Liver (tissue), 9 donors: Measurements from ENCODE around the gene CBX5. TPM values are rescaled to one million over a fixed set of nuclear protein-coding genes. Genes with fewer than 3 reads are reported as not detected.

Experiments
- DNase-seq: peaks from one replicate; pipeline ENCODE4 v3.0.0-alpha.2; 2017; ENCODE audit warnings: low spot score
- H3K27ac ChIP-seq, 2 donors: one replicate each; pipeline ENCODE4 v1.7.0; 2013; ENCODE audit warnings: inconsistent platforms in 2 of 2, low read length in 2 of 2, control low read depth in 1 of 2, low read depth in 1 of 2, mild to moderate bottlenecking in 1 of 2
- H3K27me3 ChIP-seq, 4 donors: one replicate each; pipeline versions ENCODE4 v1.6.1 to v1.7.0; 2013; ENCODE audit warnings: low read length in 3 of 4, inconsistent platforms in 1 of 4, mild to moderate bottlenecking in 1 of 4, moderate library complexity in 1 of 4; ENCODE audit not compliant: control insufficient read depth in 4 of 4, insufficient read depth in 4 of 4
- H3K36me3 ChIP-seq, 4 donors: one replicate each; pipeline versions ENCODE4 v1.6.1 to v1.7.0; 2013; ENCODE audit warnings: low read length in 3 of 4, mild to moderate bottlenecking in 3 of 4, low read depth in 1 of 4, moderate library complexity in 1 of 4; ENCODE audit not compliant: control insufficient read depth in 4 of 4, insufficient read depth in 3 of 4
- H3K4me1 ChIP-seq, 4 donors: one replicate each; pipeline versions ENCODE4 v1.6.1 to v1.7.0; 2013; ENCODE audit warnings: low read length in 3 of 4, mild to moderate bottlenecking in 3 of 4, moderate library complexity in 1 of 4; ENCODE audit not compliant: control insufficient read depth in 4 of 4, insufficient read depth in 4 of 4
- H3K4me3 ChIP-seq, 3 donors: one replicate each; pipeline versions ENCODE4 v1.6.1 to v1.7.0; 2013; ENCODE audit warnings: low read length in 3 of 3, control low read depth in 1 of 3, low read depth in 1 of 3, mild to moderate bottlenecking in 1 of 3
- H3K9ac ChIP-seq, 2 donors: one replicate each; pipeline ENCODE4 v1.7.0; 2013; ENCODE audit warnings: low read length in 2 of 2, mild to moderate bottlenecking in 2 of 2, moderate library complexity in 2 of 2, control low read depth in 1 of 2, low read depth in 1 of 2
- H3K9me3 ChIP-seq, 4 donors: one replicate each; pipeline versions ENCODE4 v1.6.1 to v1.7.0; 2013; ENCODE audit warnings: low read length in 3 of 4; ENCODE audit not compliant: control insufficient read depth in 4 of 4
- EGR1 ChIP-seq, 2 donors: IDR thresholded peaks; 2 replicates each; pipeline ENCODE4 v1.6.1; 2016 to 2018; ENCODE audit warnings: antibody characterized with exemption in 2 of 2, low read depth in 2 of 2
- FOXA1 ChIP-seq: IDR thresholded peaks from 2 replicates; pipeline ENCODE4 v1.6.1; 2016; ENCODE audit warnings: antibody characterized with exemption
- FOXA2 ChIP-seq: IDR thresholded peaks from 2 replicates; pipeline ENCODE4 v1.6.1; 2016; ENCODE audit warnings: antibody characterized with exemption
- GABPA ChIP-seq, 2 donors: IDR thresholded peaks in 1 of 2; conservative IDR thresholded peaks in 1 of 2; 2 replicates each; pipeline ENCODE4 v1.6.1; 2016; ENCODE audit warnings: antibody characterized with exemption in 2 of 2, mild to moderate bottlenecking in 1 of 2, moderate library complexity in 1 of 2
- HNF4A ChIP-seq, 2 donors: conservative IDR thresholded peaks; 2 replicates each; pipeline ENCODE4 v1.6.1; 2016; ENCODE audit warnings: antibody characterized with exemption in 2 of 2, mild to moderate bottlenecking in 2 of 2
- HNF4G ChIP-seq: IDR thresholded peaks from 2 replicates; pipeline ENCODE4 v1.6.1; 2016; ENCODE audit warnings: antibody characterized with exemption
- JUND ChIP-seq, 2 donors: IDR thresholded peaks; 2 replicates each; pipeline ENCODE4 v1.6.1; 2016; ENCODE audit warnings: antibody characterized with exemption in 2 of 2
- NR2F2 ChIP-seq: IDR thresholded peaks from 2 replicates; pipeline ENCODE4 v1.6.1; 2016; ENCODE audit warnings: antibody characterized with exemption
- RAD21 ChIP-seq, 2 donors: IDR thresholded peaks; 2 replicates each; pipeline ENCODE4 v1.6.1; 2016; ENCODE audit warnings: antibody characterized with exemption in 2 of 2, mild to moderate bottlenecking in 2 of 2
- RXRA ChIP-seq, 2 donors: IDR thresholded peaks; 2 replicates each; pipeline ENCODE4 v1.6.1; 2017 to 2018; ENCODE audit warnings: antibody characterized with exemption in 2 of 2, mild to moderate bottlenecking in 1 of 2
- SP1 ChIP-seq: IDR thresholded peaks from 2 replicates; pipeline ENCODE4 v1.6.1; 2018; ENCODE audit warnings: antibody characterized with exemption, mild to moderate bottlenecking
- YY1 ChIP-seq: IDR thresholded peaks from 2 replicates; pipeline ENCODE4 v1.6.1; 2016; ENCODE audit warnings: antibody characterized with exemption, mild to moderate bottlenecking
- WGBS: extraction: QIAGEN DNeasy Blood & Tissue Kit; methylation state at CpG from one replicate; pipeline ENCODE4 v1.1.7; 2013; 5-methylcytosine and 5-hydroxymethylcytosine counted together
- polyA plus RNA-seq, 2 donors: library from polyadenylated mRNA; stranded (reverse) in 1 of 2; unstranded in 1 of 2; fragments of 200-250 nt in 1 of 2; fragments of >200 nt in 1 of 2; fragmentation: Nextera tagmentation in 1 of 2; extraction: Ambion mirVana in 1 of 2; gene quantifications; one replicate each; pipeline versions ENCODE4 v1.2.1 to v1.2.3, GENCODE V29; 2013 to 2015
- total RNA-seq, 2 donors: library from RNA; depleted of rRNA; stranded (reverse); fragments of >200 nt; gene quantifications; one replicate each; pipeline ENCODE4 v1.2.3, GENCODE V29; 2014
- TF ChIP-seq, protein P1 (sequence below): fragments of 150-350 bp; IDR thresholded peaks from 2 replicates; pipeline ENCODE4 v1.5.1; 2017; ENCODE audit warnings: improper control_type of control experiment, low read depth, low read length; ENCODE audit not compliant: missing input control
- TF ChIP-seq, protein P2 (sequence below): IDR thresholded peaks from 2 replicates; pipeline ENCODE4 v1.6.1; 2016; ENCODE audit warnings: antibody characterized with exemption, mild to moderate bottlenecking
- TF ChIP-seq, protein P3 (sequence below): IDR thresholded peaks from 2 replicates; pipeline ENCODE4 v1.6.1; 2016; ENCODE audit warnings: antibody characterized with exemption
- donor health status: healthy.
- donor health status: healthy.
- donor health status: healthy.
- donor health status: healthy.
- donor health status: healthy.

The CBX5 gene
- total and polyA plus RNA-seq, 4 donors, result 4.4 to 62.3 (median 12.6) TPM

DNA sequence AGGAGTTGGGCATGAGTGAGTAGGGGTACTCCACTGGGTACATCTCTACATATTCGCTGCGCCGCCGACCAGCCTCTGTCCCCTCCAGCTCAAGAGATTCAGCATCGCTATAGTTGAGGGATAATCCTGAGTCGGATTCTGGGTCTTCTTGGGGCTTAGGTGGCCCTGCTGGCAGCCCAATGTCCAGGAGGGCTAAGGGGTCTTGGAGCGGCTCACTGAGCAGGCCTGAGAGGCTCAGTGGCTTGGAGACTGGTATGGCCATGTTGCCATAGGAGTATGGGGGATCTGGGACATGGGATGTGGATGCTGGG lies 13.0 kb upstream of the CBX5 start:
- H3K27ac ChIP-seq, result no peak overlapping the region
- H3K4me1 ChIP-seq, result peaks cover 0 to 3% (median 0%) of the 10 kb centered on the region in 4 donors
- no peak overlapping the region for H3K9ac ChIP-seq
- H3K4me3 ChIP-seq, result no peak overlapping the region
- no peak for DNase-seq
- H3K27me3 ChIP-seq, result no peaks in the 10 kb centered on the region
- TF ChIP-seq, protein P1, sequence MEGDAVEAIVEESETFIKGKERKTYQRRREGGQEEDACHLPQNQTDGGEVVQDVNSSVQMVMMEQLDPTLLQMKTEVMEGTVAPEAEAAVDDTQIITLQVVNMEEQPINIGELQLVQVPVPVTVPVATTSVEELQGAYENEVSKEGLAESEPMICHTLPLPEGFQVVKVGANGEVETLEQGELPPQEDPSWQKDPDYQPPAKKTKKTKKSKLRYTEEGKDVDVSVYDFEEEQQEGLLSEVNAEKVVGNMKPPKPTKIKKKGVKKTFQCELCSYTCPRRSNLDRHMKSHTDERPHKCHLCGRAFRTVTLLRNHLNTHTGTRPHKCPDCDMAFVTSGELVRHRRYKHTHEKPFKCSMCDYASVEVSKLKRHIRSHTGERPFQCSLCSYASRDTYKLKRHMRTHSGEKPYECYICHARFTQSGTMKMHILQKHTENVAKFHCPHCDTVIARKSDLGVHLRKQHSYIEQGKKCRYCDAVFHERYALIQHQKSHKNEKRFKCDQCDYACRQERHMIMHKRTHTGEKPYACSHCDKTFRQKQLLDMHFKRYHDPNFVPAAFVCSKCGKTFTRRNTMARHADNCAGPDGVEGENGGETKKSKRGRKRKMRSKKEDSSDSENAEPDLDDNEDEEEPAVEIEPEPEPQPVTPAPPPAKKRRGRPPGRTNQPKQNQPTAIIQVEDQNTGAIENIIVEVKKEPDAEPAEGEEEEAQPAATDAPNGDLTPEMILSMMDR, result no peak
- no peak for TF ChIP-seq HNF4G
- WGBS, result 97% methylated on average over 7 of the region's 7 CpGs
- peaks cover 0 to 5% (median 1%) of the 10 kb centered on the region in 4 donors for H3K36me3 ChIP-seq
- no peaks in the 10 kb centered on the region for H3K9me3 ChIP-seq

DNA sequence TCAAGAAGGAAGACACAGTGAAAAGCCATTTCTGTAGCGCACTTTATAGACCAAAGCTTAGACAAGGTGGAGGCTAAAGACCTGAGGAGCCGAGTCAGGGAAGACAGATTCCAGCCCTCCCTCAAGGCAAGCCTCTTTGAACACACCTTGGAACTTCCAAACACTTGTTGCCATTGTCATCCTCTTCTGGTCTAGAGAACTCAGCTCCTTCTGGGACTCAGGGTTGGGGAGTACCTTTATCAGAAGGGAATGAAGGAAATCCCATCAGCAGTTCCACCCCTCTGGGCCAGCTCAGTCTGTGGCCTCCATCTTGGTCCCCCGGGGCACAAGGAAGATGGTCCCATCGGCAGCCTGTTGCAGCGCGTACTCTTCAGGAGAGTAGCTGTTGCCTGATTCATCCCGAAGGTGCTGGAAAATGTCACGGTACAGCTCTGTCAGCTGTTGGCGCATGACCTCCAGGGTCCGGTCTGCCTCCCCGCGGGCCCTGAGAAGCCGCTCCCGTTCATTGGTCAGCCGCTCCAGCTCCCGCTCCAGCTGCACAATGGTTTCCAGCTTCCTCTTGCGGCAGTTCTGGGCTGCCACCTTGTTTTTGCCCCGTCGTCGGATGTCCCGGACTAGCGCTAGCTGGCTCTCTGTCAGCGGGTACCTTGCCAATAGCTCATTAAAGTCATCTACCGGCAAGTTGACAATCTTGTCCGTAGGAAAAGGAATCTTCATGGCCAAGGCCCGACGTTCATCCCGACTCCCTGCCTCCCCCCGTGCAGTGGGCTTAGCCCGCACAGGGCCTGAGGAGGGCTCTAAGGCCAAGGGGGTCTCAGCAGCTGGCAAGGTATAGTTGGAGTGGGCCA lies 12.4 kb upstream of the CBX5 start:
- no peak overlapping the region for H3K4me3 ChIP-seq
- DNase-seq, result no peak
- H3K4me1 ChIP-seq, result peaks cover 0 to 3% (median 0%) of the 10 kb centered on the region in 4 donors
- H3K9me3 ChIP-seq, result no peaks in the 10 kb centered on the region
- 93% methylated on average over 30 of the region's 30 CpGs for whole genome bisulfite sequencing
- H3K36me3 ChIP-seq, result peaks cover 0 to 11% (median 7%) of the 10 kb centered on the region in 4 donors
- H3K9ac ChIP-seq, result no peak overlapping the region
- H3K27ac ChIP-seq, result no peak overlapping the region
- no peak for TF ChIP-seq FOXA1
- no peak for TF ChIP-seq RAD21 (IDR thresholded peaks at IDR 0.05)
- no peak for TF ChIP-seq HNF4A (conservative IDR thresholded peaks at IDR 0.05)
- no peaks in the 10 kb centered on the region for H3K27me3 ChIP-seq

DNA sequence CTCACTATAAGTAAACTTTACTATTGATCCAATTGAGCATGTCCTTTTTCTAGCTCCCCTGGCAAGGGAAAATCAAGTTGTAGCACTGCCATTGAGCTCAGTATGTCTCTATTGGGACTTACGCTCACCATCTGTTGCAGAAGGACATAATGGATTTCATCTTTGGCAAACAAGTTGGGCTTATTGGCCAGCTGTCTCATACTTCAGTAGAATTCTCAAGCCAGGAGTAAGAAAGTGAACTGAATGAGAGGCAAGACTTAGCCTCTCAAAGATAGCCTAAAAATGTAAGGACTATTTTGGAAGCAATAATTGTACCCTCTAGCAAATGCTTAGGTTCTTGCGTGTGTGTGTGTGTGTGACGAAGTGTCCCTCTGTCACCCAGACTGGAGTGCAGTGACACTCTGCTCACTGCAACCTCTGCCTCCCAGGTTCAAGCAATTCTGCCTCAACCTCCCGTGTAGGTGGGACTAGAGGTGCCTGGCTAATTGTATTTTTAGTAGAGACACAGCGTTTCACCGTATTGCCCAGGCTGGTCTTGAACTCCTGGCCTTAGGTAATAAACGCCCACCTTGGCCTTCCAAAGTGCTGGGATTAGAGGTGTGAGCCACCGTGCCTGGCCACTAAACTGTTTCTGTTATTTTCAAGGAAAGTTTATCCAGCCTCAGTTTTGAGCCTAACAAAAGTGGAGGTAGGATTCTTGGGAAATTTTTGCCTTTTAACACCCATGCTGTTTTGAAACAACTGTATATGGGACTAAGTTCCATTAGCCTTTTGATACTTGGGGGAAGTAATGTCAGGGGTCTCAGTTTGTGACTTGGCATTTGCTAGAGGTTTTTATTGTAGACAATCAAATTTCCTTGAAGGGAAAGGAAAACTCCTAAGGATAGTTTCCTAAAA lies 7.6 kb upstream of the CBX5 start:
- no peak overlapping the region for H3K9ac ChIP-seq
- no peak overlapping the region for H3K27ac ChIP-seq
- H3K4me3 ChIP-seq, result no peak overlapping the region
- DNase-seq, result no peak
- TF ChIP-seq, protein P1, result no peak
- TF ChIP-seq FOXA1 (no peak), SP1 (no peak), GABPA (IDR thresholded peaks at IDR 0.05 in 1 of 2, conservative IDR thresholded peaks at IDR 0.05 in 1 of 2) (no peak), RAD21 (IDR thresholded peaks at IDR 0.05) (no peak), FOXA2 (no peak), RXRA (IDR thresholded peaks at IDR 0.05) (no peak), YY1 (no peak), JUND (IDR thresholded peaks at IDR 0.05) (no peak), NR2F2 (no peak), EGR1 (IDR thresholded peaks at IDR 0.05; ENCODE audit: low read depth in 2 of 2) (no peak), HNF4G (no peak)
- TF ChIP-seq, protein P2, sequence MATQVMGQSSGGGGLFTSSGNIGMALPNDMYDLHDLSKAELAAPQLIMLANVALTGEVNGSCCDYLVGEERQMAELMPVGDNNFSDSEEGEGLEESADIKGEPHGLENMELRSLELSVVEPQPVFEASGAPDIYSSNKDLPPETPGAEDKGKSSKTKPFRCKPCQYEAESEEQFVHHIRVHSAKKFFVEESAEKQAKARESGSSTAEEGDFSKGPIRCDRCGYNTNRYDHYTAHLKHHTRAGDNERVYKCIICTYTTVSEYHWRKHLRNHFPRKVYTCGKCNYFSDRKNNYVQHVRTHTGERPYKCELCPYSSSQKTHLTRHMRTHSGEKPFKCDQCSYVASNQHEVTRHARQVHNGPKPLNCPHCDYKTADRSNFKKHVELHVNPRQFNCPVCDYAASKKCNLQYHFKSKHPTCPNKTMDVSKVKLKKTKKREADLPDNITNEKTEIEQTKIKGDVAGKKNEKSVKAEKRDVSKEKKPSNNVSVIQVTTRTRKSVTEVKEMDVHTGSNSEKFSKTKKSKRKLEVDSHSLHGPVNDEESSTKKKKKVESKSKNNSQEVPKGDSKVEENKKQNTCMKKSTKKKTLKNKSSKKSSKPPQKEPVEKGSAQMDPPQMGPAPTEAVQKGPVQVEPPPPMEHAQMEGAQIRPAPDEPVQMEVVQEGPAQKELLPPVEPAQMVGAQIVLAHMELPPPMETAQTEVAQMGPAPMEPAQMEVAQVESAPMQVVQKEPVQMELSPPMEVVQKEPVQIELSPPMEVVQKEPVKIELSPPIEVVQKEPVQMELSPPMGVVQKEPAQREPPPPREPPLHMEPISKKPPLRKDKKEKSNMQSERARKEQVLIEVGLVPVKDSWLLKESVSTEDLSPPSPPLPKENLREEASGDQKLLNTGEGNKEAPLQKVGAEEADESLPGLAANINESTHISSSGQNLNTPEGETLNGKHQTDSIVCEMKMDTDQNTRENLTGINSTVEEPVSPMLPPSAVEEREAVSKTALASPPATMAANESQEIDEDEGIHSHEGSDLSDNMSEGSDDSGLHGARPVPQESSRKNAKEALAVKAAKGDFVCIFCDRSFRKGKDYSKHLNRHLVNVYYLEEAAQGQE, result no peak
- TF ChIP-seq, protein P3, sequence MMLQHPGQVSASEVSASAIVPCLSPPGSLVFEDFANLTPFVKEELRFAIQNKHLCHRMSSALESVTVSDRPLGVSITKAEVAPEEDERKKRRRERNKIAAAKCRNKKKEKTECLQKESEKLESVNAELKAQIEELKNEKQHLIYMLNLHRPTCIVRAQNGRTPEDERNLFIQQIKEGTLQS, result no peak
- WGBS, result 76% methylated on average over 8 of the region's 8 CpGs
- no peaks in the 10 kb centered on the region for H3K9me3 ChIP-seq
- no peaks in the 10 kb centered on the region for H3K27me3 ChIP-seq
- peaks cover 0 to 34% (median 27%) of the 10 kb centered on the region in 4 donors for H3K4me1 ChIP-seq
- peaks cover 16 to 49% (median 45%) of the 10 kb centered on the region in 4 donors for H3K36me3 ChIP-seq
